ENCODE results near the gene RBM18. TPM values are rescaled to one million over a fixed set of nuclear protein-coding genes. Genes with fewer than 3 reads are reported as not detected.
A peak's percentile ranks its signal among the peaks of the same experiment; 100 is the strongest.

The RBM18 gene
- total RNA-seq, 4 donors from 2014 or later, result 4.6 to 31.8 (median 18.7) TPM

- DNase-seq, result peak; percentile 54 to 79
- H3K27ac ChIP-seq, result peak overlapping the region in 1 of 2 donors; percentile 5
- H3K4me1 ChIP-seq, result peaks cover 15 to 24% of the 10 kb centered on the region in 2 donors
Measured at GRCh38 chr9:122261469-122261881, 3.2 kb downstream of the RBM18 start.

GRCh38 chr9:122258886-122259415 is 5.7 kb downstream of the RBM18 start:
- no peak for TF ChIP-seq POLR2A (IDR thresholded peaks at IDR 0.05)
- TF ChIP-seq, protein P1, sequence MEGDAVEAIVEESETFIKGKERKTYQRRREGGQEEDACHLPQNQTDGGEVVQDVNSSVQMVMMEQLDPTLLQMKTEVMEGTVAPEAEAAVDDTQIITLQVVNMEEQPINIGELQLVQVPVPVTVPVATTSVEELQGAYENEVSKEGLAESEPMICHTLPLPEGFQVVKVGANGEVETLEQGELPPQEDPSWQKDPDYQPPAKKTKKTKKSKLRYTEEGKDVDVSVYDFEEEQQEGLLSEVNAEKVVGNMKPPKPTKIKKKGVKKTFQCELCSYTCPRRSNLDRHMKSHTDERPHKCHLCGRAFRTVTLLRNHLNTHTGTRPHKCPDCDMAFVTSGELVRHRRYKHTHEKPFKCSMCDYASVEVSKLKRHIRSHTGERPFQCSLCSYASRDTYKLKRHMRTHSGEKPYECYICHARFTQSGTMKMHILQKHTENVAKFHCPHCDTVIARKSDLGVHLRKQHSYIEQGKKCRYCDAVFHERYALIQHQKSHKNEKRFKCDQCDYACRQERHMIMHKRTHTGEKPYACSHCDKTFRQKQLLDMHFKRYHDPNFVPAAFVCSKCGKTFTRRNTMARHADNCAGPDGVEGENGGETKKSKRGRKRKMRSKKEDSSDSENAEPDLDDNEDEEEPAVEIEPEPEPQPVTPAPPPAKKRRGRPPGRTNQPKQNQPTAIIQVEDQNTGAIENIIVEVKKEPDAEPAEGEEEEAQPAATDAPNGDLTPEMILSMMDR (IDR thresholded peaks at IDR 0.05), result no peak
- no peak overlapping the region for H3K27ac ChIP-seq
- no peaks in the 10 kb centered on the region for H3K9me3 ChIP-seq
- no peak overlapping the region for H3K4me3 ChIP-seq
- no peaks in the 10 kb centered on the region for H3K36me3 ChIP-seq
- H3K27me3 ChIP-seq, result no peaks in the 10 kb centered on the region
- peaks cover 12 to 16% of the 10 kb centered on the region in 2 donors for H3K4me1 ChIP-seq
- DNase-seq, result no peak
- intact Hi-C loops (cut with DNase I; ENCODE audit: low total_unique reads), result no loop called here

More at GRCh38 chr9:122261469-122261881, 3.2 kb downstream of the RBM18 start:
- H3K36me3 ChIP-seq, result no peaks in the 10 kb centered on the region
- intact Hi-C loops (cut with DNase I; ENCODE audit: low total_unique reads), result no loop called here
- TF ChIP-seq, protein P1 (IDR thresholded peaks at IDR 0.05), result no peak
- TF ChIP-seq POLR2A (IDR thresholded peaks at IDR 0.05), result no peak
- H3K9me3 ChIP-seq, result no peaks in the 10 kb centered on the region
- no peaks in the 10 kb centered on the region for H3K27me3 ChIP-seq
- H3K4me3 ChIP-seq, result no peak overlapping the region

GRCh38 chr9:122256206-122256605 is 8.4 kb downstream of the RBM18 start:
- Histone ChIP-seq H3K4me3 (no peak overlapping the region), H3K4me1 (no peaks in the 10 kb centered on the region), H3K9me3 (no peaks in the 10 kb centered on the region), H3K27ac (no peak overlapping the region), H3K36me3 (no peaks in the 10 kb centered on the region), H3K27me3 (no peaks in the 10 kb centered on the region)
- intact Hi-C loops (cut with DNase I; ENCODE audit: low total_unique reads), result no loop called here
- TF ChIP-seq POLR2A (IDR thresholded peaks at IDR 0.05), result no peak
- TF ChIP-seq, protein P1 (IDR thresholded peaks at IDR 0.05), result no peak
- DNase-seq, result no peak

GRCh38 chr9:122254761-122255160 is 9.9 kb downstream of the RBM18 start:
- Histone ChIP-seq H3K27ac (no peak overlapping the region), H3K36me3 (no peaks in the 10 kb centered on the region), H3K27me3 (no peaks in the 10 kb centered on the region), H3K4me1 (no peaks in the 10 kb centered on the region), H3K9me3 (no peaks in the 10 kb centered on the region), H3K4me3 (no peak overlapping the region)
- intact Hi-C loops (cut with DNase I; ENCODE audit: low total_unique reads), result no loop called here
- DNase-seq, result no peak
- TF ChIP-seq, protein P1 (IDR thresholded peaks at IDR 0.05), result no peak
- TF ChIP-seq POLR2A (IDR thresholded peaks at IDR 0.05), result no peak

- peak overlapping the region in 1 of 2 donors; percentile 2 for H3K27ac ChIP-seq
Measured at GRCh38 chr9:122252796-122253195, 11.8 kb downstream of the RBM18 start.

More at GRCh38 chr9:122252796-122253195, 11.8 kb downstream of the RBM18 start:
- no peak for DNase-seq
- Histone ChIP-seq H3K27me3 (no peaks in the 10 kb centered on the region), H3K9me3 (no peaks in the 10 kb centered on the region), H3K4me3 (no peak overlapping the region), H3K36me3 (no peaks in the 10 kb centered on the region), H3K4me1 (no peaks in the 10 kb centered on the region)
- intact Hi-C loops (cut with DNase I; ENCODE audit: low total_unique reads), result no loop called here
- no peak for TF ChIP-seq POLR2A (IDR thresholded peaks at IDR 0.05)
- TF ChIP-seq, protein P1 (IDR thresholded peaks at IDR 0.05), result no peak

Measured in uterus (tissue), 4 donors.